Fibroblast of skin of left quadriceps (primary cell): Measurements from ENCODE around the gene DESI1.
A peak's percentile ranks its signal among the peaks of the same experiment; 100 is the strongest.
"Not testable (repeated sequence)": the region's sequence is repeated elsewhere in the genome, so short reads cannot be mapped to it uniquely, and the experiment has no call there.

Experiments
- DNase-seq, 2 experiments: peaks; one replicate each; pipeline ENCODE4 v3.0.0-alpha.2; 2013; ENCODE audit warnings: low read depth in 2 of 2

DESI1 gene

GRCh38 chr22:41620589-41621098 lies at the start of gene DESI1:
TSS of gene DESI1 (minus strand) at chr22:41621043. CDS start at chr22:41620839, 204 bp downstream.
- no peak for DNase-seq

GRCh38 chr22:41668971-41669911 lies 48.4 kb upstream of the DESI1 start:
- DNase-seq = peak; percentile 82 to 83

- DNase-seq = no peak
Measured at GRCh38 chr22:41664951-41665350, 44.1 kb upstream of the DESI1 start.

- no peak for DNase-seq
Measured at GRCh38 chr22:41664490-41664889, 43.6 kb upstream of the DESI1 start.

GRCh38 chr22:41663594-41663993 lies 42.8 kb upstream of the DESI1 start:
- DNase-seq = not testable (repeated sequence)

- no peak for DNase-seq
Measured at GRCh38 chr22:41661713-41662112, 40.9 kb upstream of the DESI1 start.

- no peak for DNase-seq
Measured at GRCh38 chr22:41661088-41661487, 40.2 kb upstream of the DESI1 start.

- DNase-seq = no peak
Measured at GRCh38 chr22:41660416-41660815, 39.6 kb upstream of the DESI1 start.

- DNase-seq = no peak
Measured at GRCh38 chr22:41659941-41660340, 39.1 kb upstream of the DESI1 start.

- no peak for DNase-seq
Measured at GRCh38 chr22:41658869-41659268, 38.0 kb upstream of the DESI1 start.

- DNase-seq = no peak
Measured at GRCh38 chr22:41657709-41658108, 36.9 kb upstream of the DESI1 start.

- DNase-seq = peak; percentile 23 to 27
Measured at GRCh38 chr22:41656556-41656955, 35.7 kb upstream of the DESI1 start.

GRCh38 chr22:41654322-41654721 lies 33.5 kb upstream of the DESI1 start:
- no peak for DNase-seq

- DNase-seq = no peak
Measured at GRCh38 chr22:41650821-41651220, 30.0 kb upstream of the DESI1 start.

GRCh38 chr22:41650229-41650628 lies 29.4 kb upstream of the DESI1 start:
- DNase-seq = no peak

- DNase-seq = no peak
Measured at GRCh38 chr22:41648432-41648831, 27.6 kb upstream of the DESI1 start.

- no peak for DNase-seq
Measured at GRCh38 chr22:41647771-41648170, 26.9 kb upstream of the DESI1 start.

- DNase-seq = no peak
Measured at GRCh38 chr22:41642331-41643110, 21.7 kb upstream of the DESI1 start.

- no peak for DNase-seq
Measured at GRCh38 chr22:41641854-41642253, 21.0 kb upstream of the DESI1 start.

GRCh38 chr22:41638748-41639147 lies 17.9 kb upstream of the DESI1 start:
- DNase-seq = no peak

GRCh38 chr22:41638124-41638523 lies 17.3 kb upstream of the DESI1 start:
- DNase-seq = no peak

- not testable (repeated sequence) for DNase-seq
Measured at GRCh38 chr22:41637623-41638022, 16.8 kb upstream of the DESI1 start.
